ENCODE results near the gene ZNF43.
"Not testable (repeated sequence)": the region's sequence is repeated elsewhere in the genome, so short reads cannot be mapped to it uniquely, and the experiment has no call there.

Gene ZNF43

DNA sequence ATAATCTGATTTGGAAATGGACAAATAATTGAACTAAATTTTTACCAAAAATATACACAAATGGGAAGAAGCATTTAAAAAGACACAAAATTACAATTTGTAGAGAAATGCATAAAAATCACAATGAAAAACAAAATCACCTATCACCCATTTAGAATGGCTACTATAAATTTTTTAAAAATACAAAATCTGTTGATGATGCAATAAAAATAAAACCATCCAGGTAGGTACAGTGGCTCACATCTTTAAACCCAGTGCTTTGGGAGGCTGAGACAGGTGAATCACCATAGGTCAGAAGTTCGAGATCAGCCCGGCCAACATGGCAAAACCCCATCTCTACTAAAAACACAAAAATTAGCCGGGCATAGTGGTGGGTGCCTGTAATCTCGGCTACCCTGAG, 23.5 kb downstream of the ZNF43 start:
- DNase-seq (ENCODE audit: low read depth): no peak
- H3K4me3 ChIP-seq (ENCODE audit: control insufficient read depth, low read depth, low read length): no peak overlapping the region
- TF ChIP-seq, protein P1, sequence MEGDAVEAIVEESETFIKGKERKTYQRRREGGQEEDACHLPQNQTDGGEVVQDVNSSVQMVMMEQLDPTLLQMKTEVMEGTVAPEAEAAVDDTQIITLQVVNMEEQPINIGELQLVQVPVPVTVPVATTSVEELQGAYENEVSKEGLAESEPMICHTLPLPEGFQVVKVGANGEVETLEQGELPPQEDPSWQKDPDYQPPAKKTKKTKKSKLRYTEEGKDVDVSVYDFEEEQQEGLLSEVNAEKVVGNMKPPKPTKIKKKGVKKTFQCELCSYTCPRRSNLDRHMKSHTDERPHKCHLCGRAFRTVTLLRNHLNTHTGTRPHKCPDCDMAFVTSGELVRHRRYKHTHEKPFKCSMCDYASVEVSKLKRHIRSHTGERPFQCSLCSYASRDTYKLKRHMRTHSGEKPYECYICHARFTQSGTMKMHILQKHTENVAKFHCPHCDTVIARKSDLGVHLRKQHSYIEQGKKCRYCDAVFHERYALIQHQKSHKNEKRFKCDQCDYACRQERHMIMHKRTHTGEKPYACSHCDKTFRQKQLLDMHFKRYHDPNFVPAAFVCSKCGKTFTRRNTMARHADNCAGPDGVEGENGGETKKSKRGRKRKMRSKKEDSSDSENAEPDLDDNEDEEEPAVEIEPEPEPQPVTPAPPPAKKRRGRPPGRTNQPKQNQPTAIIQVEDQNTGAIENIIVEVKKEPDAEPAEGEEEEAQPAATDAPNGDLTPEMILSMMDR (IDR thresholded peaks at IDR 0.05; ENCODE audit: control insufficient read depth, insufficient read depth, low read depth, low read length, missing control alignments): no peak

DNA sequence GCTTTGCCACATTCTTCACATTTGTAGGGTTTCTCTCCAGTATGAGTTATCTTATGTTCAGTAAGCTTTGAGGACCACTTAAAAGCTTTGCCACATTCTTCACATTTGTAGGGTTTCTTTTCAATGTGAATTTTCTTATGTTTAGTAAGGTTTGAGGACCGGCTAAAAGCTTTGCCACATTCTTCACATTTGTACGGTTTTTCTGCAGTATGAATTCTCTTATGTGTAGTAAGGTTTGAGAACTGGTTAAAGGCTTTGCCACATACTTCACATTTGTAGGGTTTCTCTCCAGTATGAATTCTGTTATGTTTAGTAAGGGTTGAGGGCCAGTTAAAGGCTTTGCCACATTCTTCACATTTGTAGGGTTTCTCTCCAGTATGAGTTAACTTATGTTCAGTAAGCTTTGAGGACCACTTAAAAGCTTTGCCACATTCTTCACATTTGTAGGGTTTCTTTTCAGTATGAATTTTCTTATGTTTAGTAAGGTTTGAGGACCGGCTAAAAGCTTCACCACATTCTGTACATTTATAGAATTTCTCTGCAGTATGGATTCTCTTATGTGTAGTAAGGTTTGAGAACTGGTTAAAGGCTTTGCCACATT, 27.5 kb downstream of the ZNF43 start:
- not testable (repeated sequence) for H3K4me3 ChIP-seq (ENCODE audit: control insufficient read depth, low read depth, low read length); DNase-seq (ENCODE audit: low read depth)

DNA sequence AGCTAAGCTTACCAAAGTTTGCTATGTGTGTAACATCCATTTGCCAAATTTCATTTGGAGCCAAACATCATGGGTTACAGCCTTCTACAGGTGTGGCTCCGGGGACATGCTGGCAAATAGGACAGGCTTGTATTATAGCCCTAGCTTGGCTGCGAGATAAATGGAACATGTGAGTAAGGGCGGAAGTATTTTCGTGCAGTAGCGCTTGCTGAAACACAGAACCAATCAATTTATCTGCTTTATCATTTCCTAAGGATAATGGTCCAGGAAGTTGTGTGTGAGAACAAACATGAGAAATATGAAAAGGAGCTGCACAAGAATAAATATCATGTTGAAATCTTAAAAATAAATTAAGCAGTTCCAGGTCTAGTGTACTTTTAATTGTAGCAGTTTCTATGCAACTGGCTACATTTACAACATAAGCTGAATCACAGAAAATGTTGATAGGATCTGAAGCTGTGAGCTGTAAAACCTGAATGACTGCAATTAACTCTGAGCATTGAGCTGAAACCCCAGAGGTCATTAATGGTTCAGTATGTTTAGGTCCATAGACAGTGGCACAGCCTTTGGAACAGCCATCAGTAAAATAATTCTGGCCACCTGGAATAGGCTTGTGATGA, 46.4 kb downstream of the ZNF43 start:
- TF ChIP-seq, protein P1 (IDR thresholded peaks at IDR 0.05; ENCODE audit: control insufficient read depth, insufficient read depth, low read depth, low read length, missing control alignments): no peak
- DNase-seq (ENCODE audit: low read depth): no peak
- no peak overlapping the region for H3K4me3 ChIP-seq (ENCODE audit: control insufficient read depth, low read depth, low read length)

DNA sequence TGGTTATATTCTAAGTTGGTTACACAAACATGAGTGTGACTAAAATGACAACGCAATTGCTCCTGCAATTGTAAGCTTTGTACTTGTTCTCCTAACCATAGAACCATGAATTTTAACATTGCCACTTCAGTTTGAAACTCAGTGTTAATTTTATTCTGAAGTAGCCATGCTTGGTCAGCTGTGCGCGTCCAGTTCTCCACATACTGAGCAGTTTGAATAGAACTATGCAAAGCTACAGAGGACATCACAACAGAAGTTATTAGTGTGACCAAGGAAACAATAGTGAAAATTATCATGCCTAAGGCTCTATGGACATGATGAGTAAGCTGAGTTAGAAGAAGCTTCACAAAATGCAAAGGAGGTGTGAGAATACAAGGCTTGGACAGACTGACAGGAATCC, 49.0 kb downstream of the ZNF43 start:
- DNase-seq (ENCODE audit: low read depth): no peak

DNA sequence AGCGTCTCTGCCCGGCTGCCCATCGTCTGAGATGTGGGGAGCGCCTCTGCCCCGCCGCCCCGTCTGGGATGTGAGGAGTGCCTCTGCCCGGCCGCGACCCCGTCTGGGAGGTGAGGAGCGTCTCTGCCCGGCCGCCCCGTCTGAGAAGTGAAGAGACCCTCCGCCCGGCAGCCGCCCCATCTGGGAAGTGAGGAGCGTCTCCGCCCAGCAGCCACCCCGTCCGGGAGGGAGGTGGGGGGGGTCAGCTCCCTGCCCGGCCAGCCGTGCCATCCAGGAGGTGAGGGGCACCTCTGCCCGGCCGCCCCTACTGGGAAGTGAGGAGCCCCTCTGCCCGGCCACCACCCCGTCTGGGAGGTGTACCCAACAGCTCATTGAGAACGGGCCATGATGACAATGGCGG, 60.2 kb downstream of the ZNF43 start:
- DNase-seq (ENCODE audit: low read depth); H3K4me3 ChIP-seq (ENCODE audit: control insufficient read depth, low read depth, low read length): not testable (repeated sequence)

More for the DNA sequence above, 49.0 kb downstream of the ZNF43 start:
- H3K4me3 ChIP-seq (ENCODE audit: control insufficient read depth, low read depth, low read length): no peak overlapping the region
- TF ChIP-seq, protein P1 (IDR thresholded peaks at IDR 0.05; ENCODE audit: control insufficient read depth, insufficient read depth, low read depth, low read length, missing control alignments): no peak

DNA sequence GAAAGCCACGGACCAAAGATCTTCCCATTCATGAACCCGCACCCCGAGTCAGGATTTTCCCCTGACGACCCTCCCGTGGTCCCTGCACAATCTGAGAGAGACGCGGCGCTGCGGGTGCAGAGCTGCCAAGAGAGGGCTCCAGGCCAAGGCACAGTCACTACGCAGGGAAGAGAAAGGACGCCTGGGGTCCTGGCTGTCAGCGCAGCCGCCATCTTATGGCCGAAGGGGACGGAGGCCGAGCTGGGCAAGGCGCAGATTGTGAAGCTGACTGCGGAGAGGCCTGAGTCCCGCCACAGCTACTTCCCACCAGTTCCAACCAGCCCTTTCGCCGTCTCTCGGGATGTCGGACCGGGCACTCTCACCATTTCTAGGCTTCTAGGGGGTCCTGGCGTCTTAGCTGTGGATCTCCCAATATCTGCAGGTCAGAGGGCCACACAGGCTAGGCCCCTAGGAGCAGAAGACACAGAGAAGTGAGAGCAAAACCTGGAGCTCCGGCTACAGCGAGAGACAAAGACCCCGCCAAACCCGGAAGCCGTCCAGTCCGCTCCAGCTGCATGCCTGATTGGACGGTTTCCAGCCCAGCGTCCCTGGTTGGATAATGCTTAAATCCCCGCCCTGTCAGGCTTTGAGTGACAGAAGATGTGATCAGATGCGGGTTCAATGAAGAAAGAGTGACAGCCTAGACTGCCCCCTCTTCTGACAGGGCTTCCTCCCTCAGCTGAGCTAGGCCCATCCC, 68.7 kb downstream of the ZNF43 start, which contains the start of gene ZNF100:
TSS of gene ZNF100 (minus strand) at position 515 of the 736 bp plus-strand sequence. CDS start at position 365, 150 bp downstream.
- H3K4me3 ChIP-seq (ENCODE audit: control insufficient read depth, low read depth, low read length): peak within 1 kb of the TSS; percentile 80
- TF ChIP-seq, protein P1 (IDR thresholded peaks at IDR 0.05; ENCODE audit: control insufficient read depth, insufficient read depth, low read depth, low read length, missing control alignments): no peak
- peak; percentile 56 for DNase-seq (ENCODE audit: low read depth)

DNA sequence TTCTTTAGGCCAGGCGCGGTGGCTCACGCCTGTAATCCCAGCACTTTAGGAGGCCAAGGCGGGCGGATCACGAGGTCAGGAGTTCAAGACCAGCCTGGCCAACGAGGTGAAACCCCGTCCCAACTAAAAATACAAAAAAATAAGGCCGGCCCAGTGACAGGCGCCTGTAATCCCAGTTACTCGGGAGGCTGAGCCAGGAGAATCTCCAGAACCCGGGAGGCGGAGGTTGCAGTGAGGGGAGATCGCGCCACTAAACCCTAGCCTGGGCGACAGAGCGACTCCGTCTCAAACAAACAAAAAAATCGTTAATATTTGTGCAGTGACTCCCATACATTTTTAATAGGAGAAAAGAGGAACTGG, 69.3 kb downstream of the ZNF43 start:
- H3K4me3 ChIP-seq (ENCODE audit: control insufficient read depth, low read depth, low read length): peak overlapping the region; percentile 80
- not testable (repeated sequence) for DNase-seq (ENCODE audit: low read depth)

DNA sequence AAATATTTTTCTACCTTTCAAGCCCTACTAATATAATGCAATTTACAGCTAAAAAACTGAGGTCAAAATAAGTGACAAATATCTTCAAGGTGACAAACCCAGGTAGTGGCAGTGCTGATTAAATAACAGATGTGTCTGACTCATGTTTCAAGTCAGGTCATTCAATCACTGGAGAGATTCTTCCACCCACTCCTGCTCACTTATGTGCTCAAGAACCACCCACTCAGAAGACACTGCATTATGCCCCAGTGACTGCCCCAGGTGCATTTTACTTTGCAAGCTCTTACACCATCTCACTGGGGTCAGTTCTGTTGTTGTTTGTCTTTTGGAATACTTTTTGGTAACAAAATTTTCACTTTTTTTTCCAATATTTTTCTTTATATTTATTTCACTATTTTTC, 70.8 kb downstream of the ZNF43 start:
- no peak overlapping the region for H3K4me3 ChIP-seq (ENCODE audit: control insufficient read depth, low read depth, low read length)
- no peak for DNase-seq (ENCODE audit: low read depth)
- TF ChIP-seq, protein P1 (IDR thresholded peaks at IDR 0.05; ENCODE audit: control insufficient read depth, insufficient read depth, low read depth, low read length, missing control alignments): no peak

DNA sequence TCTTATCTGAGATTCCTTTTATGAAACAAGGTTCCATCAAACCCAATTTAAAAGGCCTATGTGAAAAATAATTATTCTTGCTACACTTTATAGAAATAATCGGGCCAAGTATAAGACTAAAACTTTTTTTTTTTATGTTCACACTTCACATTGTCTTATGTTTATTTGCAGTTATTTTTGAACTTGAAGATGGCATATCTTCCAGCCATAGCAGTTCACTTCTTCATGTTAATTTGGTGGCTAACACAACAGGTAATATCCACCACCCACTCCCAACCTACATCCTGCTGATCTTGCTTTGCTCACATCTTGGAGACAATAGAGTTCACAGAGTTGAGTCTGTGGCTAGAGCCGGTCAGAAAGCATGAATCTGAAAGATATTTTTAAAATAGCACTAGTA, 74.4 kb downstream of the ZNF43 start:
- not testable (repeated sequence) for H3K4me3 ChIP-seq (ENCODE audit: control insufficient read depth, low read depth, low read length); DNase-seq (ENCODE audit: low read depth)
